Measurements from ENCODE around the gene CD81. TPM values are rescaled to one million over a fixed set of nuclear protein-coding genes. Genes with fewer than 3 reads are reported as not detected.

CD81 gene
- total RNA-seq, 6 donors from 2014 or later: 398 to 1,053 (median 787) TPM

GRCh38 chr11:2391181-2391975, 14.3 kb downstream of the CD81 start:
- H3K27ac ChIP-seq: peak overlapping the region; percentile 3 to 70 (median 66)
- DNase-seq (peak in 1 of 2 donors; percentile 66), ATAC-seq (ENCODE audit: low FRiP score in 2 of 2) (no peak)
- H3K27me3 ChIP-seq: no peaks in the 10 kb centered on the region
- peaks cover 11 to 73% (median 58%) of the 10 kb centered on the region in 4 donors for H3K36me3 ChIP-seq
- peaks cover 47 to 60% (median 49%) of the 10 kb centered on the region in 4 donors for H3K4me1 ChIP-seq
- TF ChIP-seq POLR2A (IDR thresholded peaks at IDR 0.05) (no peak), CTCF (IDR thresholded peaks at IDR 0.05) (no peak), POLR2AphosphoS5 (IDR thresholded peaks at IDR 0.05) (no peak)
- 89 to 96% methylated on average over 4 to 20 of the region's 20 CpGs for WGBS, 2 donors
- H3K9me3 ChIP-seq: no peaks in the 10 kb centered on the region
- H3K4me3 ChIP-seq: no peak overlapping the region

DNA sequence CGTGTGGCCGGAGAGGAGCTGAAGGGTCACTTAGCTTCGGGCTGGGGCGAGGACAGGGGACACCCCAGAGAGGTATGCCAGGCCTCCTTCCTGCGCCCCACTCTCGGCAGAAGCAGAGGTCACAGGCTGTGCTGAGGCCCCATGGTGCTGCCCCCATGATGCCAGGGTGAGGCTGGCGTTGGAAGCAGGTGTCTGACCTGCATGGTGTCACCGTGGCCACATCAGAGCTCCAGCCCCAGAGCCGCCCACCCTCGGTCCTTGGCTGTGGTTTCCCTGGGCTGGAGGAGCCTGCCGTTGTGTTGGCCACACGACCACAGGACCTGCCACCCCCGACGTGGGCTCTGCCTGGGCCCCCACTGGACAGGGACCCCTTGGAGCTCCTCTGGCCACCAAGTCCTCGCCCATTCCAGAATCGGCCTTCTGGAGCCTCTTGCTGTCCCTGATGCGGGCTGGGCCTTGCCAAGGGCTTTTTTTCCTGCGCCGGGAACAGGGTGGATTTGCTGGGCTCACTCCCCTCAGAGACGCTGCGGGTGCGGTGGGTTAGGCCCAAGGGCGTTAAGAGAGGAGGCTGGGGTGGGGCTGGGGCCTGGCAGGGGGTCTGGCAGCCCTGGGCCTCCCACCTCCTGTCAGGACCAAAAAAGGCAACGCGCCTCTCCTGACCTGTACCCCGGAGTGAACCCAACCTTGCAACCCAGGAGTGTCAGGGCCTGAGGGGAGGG, 15.3 kb downstream of the CD81 start:
- no peak for TF ChIP-seq EP300 (IDR thresholded peaks at IDR 0.05)
- no peak for TF ChIP-seq POLR2AphosphoS5 (IDR thresholded peaks at IDR 0.05)
- TF ChIP-seq POLR2A (IDR thresholded peaks at IDR 0.05): no peak
- TF ChIP-seq CTCF (IDR thresholded peaks at IDR 0.05): no peak
- peaks cover 37 to 49% (median 38%) of the 10 kb centered on the region in 4 donors for H3K4me1 ChIP-seq
- no peak overlapping the region for H3K4me3 ChIP-seq
- DNase-seq: peak in 1 of 2 donors; percentile 53
- peaks cover 11 to 84% (median 68%) of the 10 kb centered on the region in 4 donors for H3K36me3 ChIP-seq
- H3K9me3 ChIP-seq: no peaks in the 10 kb centered on the region
- H3K27ac ChIP-seq: peak overlapping the region in 2 of 4 donors; percentile 2 to 34
- ATAC-seq (ENCODE audit: low FRiP score in 2 of 2): no peak
- WGBS, 2 donors: 87 to 94% methylated on average over 15 to 26 of the region's 26 CpGs
- H3K27me3 ChIP-seq: no peaks in the 10 kb centered on the region

- peaks cover 28 to 41% (median 30%) of the 10 kb centered on the region in 4 donors for H3K4me1 ChIP-seq
- 89 to 91% methylated on average over 7 to 26 of the region's 27 CpGs for WGBS, 2 donors
- H3K27me3 ChIP-seq: no peaks in the 10 kb centered on the region
- TF ChIP-seq CTCF (IDR thresholded peaks at IDR 0.05): no peak
- no peak for TF ChIP-seq POLR2AphosphoS5 (IDR thresholded peaks at IDR 0.05)
- no peak for TF ChIP-seq EP300 (IDR thresholded peaks at IDR 0.05)
- TF ChIP-seq POLR2A (IDR thresholded peaks at IDR 0.05): no peak
- peaks cover 11 to 92% (median 73%) of the 10 kb centered on the region in 4 donors for H3K36me3 ChIP-seq
- no peak for ATAC-seq (ENCODE audit: low FRiP score in 2 of 2)
- peak overlapping the region in 1 of 4 donors; percentile 2 for H3K27ac ChIP-seq
- peak in 1 of 2 donors; percentile 69 for DNase-seq
- no peaks in the 10 kb centered on the region for H3K9me3 ChIP-seq
- H3K4me3 ChIP-seq: no peak overlapping the region
These were observed 16.2 kb downstream of the CD81 start for GRCh38 chr11:2393111-2393868.

DNA sequence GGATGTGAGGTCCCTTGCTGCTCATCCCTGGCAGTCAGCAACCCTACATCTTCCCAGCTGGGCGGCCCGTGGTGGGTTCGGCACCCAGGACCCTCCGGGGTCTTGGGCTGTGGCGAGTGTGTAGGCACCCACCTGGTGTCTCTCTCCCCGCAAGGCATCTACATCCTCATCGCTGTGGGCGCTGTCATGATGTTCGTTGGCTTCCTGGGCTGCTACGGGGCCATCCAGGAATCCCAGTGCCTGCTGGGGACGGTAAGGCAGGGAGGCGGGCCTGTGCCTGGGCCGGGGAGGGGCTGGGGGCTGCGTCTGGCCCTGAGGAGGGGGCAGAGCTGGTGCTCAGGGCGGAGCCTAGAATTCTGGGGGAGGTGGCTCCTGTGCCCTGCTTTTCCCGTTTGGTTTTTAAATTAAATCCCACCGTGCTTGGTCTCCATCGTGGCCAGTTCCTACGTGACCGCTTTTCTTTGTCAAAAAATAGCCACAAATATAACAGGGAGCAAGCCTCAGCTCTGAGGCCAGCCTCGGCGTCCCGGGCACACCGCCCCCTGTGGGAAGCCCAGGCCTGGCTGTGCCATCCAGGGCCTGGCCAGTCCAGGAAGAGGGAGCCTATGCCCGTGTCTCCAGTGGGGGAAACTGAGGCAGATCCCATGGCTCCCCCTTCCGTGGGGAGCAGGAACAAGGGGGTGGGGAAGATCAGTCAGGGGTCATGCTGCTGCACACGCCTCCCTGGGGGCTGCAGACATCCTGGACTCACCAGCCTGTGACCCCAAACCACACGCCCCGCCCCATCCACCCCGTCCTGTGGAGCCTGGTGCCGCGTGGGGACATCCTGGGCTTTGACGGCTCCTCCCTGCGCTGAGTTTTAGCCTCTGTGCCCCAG, 17.1 kb downstream of the CD81 start:
- Histone ChIP-seq H3K27ac (peak overlapping the region in 2 of 4 donors; percentile 13 to 21), H3K36me3 (peaks cover 11 to 87% (median 76%) of the 10 kb centered on the region in 4 donors), H3K9me3 (no peaks in the 10 kb centered on the region), H3K27me3 (no peaks in the 10 kb centered on the region), H3K4me3 (no peak overlapping the region), H3K4me1 (peaks cover 24 to 41% (median 26%) of the 10 kb centered on the region in 4 donors)
- TF ChIP-seq POLR2AphosphoS5 (IDR thresholded peaks at IDR 0.05): no peak
- TF ChIP-seq POLR2A (IDR thresholded peaks at IDR 0.05): no peak
- TF ChIP-seq CTCF (IDR thresholded peaks at IDR 0.05): no peak
- DNase-seq: peak in 1 of 2 donors; percentile 66
- WGBS, 2 donors: 80 to 87% methylated on average over 17 to 30 of the region's 34 CpGs
- ATAC-seq (ENCODE audit: low FRiP score in 2 of 2): no peak

Measured in upper lobe of left lung (tissue), 6 donors.